Thymus (tissue), 11 donors: ENCODE data around the gene SH3PXD2A. TPM values are rescaled to one million over a fixed set of nuclear protein-coding genes. Genes with fewer than 3 reads are reported as not detected.

ENCODE experiments used
- DNase-seq, 9 donors: peaks; one replicate each; pipeline ENCODE4 v3.0.0-alpha.2; 2013; ENCODE audit warnings: low spot score in 9 of 9, low read depth in 6 of 9, missing footprints in 1 of 9
- H3K27ac ChIP-seq, 2 donors: one replicate each; pipeline ENCODE4 v1.5.1; 2013; ENCODE audit warnings: control low read depth in 1 of 2, low read depth in 1 of 2, low read length in 1 of 2, mild to moderate bottlenecking in 1 of 2, moderate library complexity in 1 of 2
- H3K27me3 ChIP-seq, 2 donors: one replicate each; pipeline ENCODE4 v1.5.1; 2013; ENCODE audit warnings: low read length in 1 of 2; ENCODE audit not compliant: control insufficient read depth in 2 of 2, insufficient read depth in 1 of 2
- H3K36me3 ChIP-seq, 2 donors: one replicate each; pipeline ENCODE4 v1.5.1; 2013; ENCODE audit warnings: low read length in 1 of 2, mild to moderate bottlenecking in 1 of 2, moderate library complexity in 1 of 2; ENCODE audit not compliant: control insufficient read depth in 2 of 2, insufficient read depth in 2 of 2
- H3K4me1 ChIP-seq, 2 donors: one replicate each; pipeline ENCODE4 v1.5.1; 2013; ENCODE audit warnings: low read length in 2 of 2; ENCODE audit not compliant: control insufficient read depth in 2 of 2, insufficient read depth in 2 of 2
- H3K4me3 ChIP-seq, 2 donors: one replicate each; pipeline ENCODE4 v1.5.1; 2013; ENCODE audit warnings: low read length in 2 of 2, control low read depth in 1 of 2, mild to moderate bottlenecking in 1 of 2
- H3K9me3 ChIP-seq, 2 donors: one replicate each; pipeline ENCODE4 v1.5.1; 2013; ENCODE audit warnings: low read length in 1 of 2, mild to moderate bottlenecking in 1 of 2; ENCODE audit not compliant: control insufficient read depth in 2 of 2, insufficient read depth in 1 of 2
- WGBS: extraction: QIAGEN DNeasy Blood & Tissue Kit; methylation state at CpG from one replicate; pipeline ENCODE4 v1.1.7; 2013; 5-methylcytosine and 5-hydroxymethylcytosine counted together
- polyA plus RNA-seq: library from polyadenylated mRNA; stranded (reverse); fragments of 200-250 nt; gene quantifications from one replicate; pipeline ENCODE4 v1.2.3, GENCODE V29; 2013
- total RNA-seq: library from RNA; stranded (reverse); fragments of 120-200 nt; gene quantifications from one replicate; pipeline ENCODE4 v1.2.4, GENCODE V29; 2013
- donor health status: healthy.

Gene SH3PXD2A
- total and polyA plus RNA-seq, 2 donors: 3.8 to 9.5 TPM

- Histone ChIP-seq H3K4me3 (no peak overlapping the region), H3K9me3 (no peaks in the 10 kb centered on the region), H3K36me3 (no peaks in the 10 kb centered on the region), H3K27me3 (peaks cover 0 to 6% of the 10 kb centered on the region in 2 donors), H3K27ac (no peak overlapping the region), H3K4me1 (peaks cover 0 to 23% of the 10 kb centered on the region in 2 donors)
- DNase-seq: peak in 1 of 9 donors; percentile 41
- WGBS: 30% methylated on average over 7 of the region's 7 CpGs
Measured at GRCh38 chr10:103789771-103790201, 65.6 kb downstream of the SH3PXD2A start.

- 90% methylated on average over 6 of the region's 6 CpGs for WGBS
- DNase-seq: no peak
- Histone ChIP-seq H3K4me1 (peaks cover 0 to 21% of the 10 kb centered on the region in 2 donors), H3K27ac (no peak overlapping the region), H3K4me3 (no peak overlapping the region), H3K36me3 (no peaks in the 10 kb centered on the region), H3K9me3 (no peaks in the 10 kb centered on the region), H3K27me3 (peaks cover 0 to 6% of the 10 kb centered on the region in 2 donors)
Measured at GRCh38 chr10:103789161-103789560, 66.2 kb downstream of the SH3PXD2A start.

- no peak overlapping the region for H3K27ac ChIP-seq
- peaks cover 0 to 20% of the 10 kb centered on the region in 2 donors for H3K4me1 ChIP-seq
- H3K9me3 ChIP-seq: no peaks in the 10 kb centered on the region
- WGBS: 94% methylated on average over 3 of the region's 3 CpGs
- DNase-seq: no peak
- H3K36me3 ChIP-seq: no peaks in the 10 kb centered on the region
- peaks cover 0 to 6% of the 10 kb centered on the region in 2 donors for H3K27me3 ChIP-seq
- H3K4me3 ChIP-seq: no peak overlapping the region
Measured at GRCh38 chr10:103787331-103787730, 68.0 kb downstream of the SH3PXD2A start.

- Histone ChIP-seq H3K9me3 (no peaks in the 10 kb centered on the region), H3K36me3 (no peaks in the 10 kb centered on the region), H3K4me3 (no peak overlapping the region), H3K27me3 (peaks cover 0 to 8% of the 10 kb centered on the region in 2 donors), H3K4me1 (peaks cover 0 to 19% of the 10 kb centered on the region in 2 donors), H3K27ac (no peak overlapping the region)
- WGBS: 90% methylated on average over 4 of the region's 4 CpGs
- DNase-seq: no peak
Measured at GRCh38 chr10:103786020-103786419, 69.4 kb downstream of the SH3PXD2A start.

- H3K27ac ChIP-seq: no peak overlapping the region
- H3K27me3 ChIP-seq: peaks cover 0 to 10% of the 10 kb centered on the region in 2 donors
- no peaks in the 10 kb centered on the region for H3K36me3 ChIP-seq
- no peak overlapping the region for H3K4me3 ChIP-seq
- H3K9me3 ChIP-seq: no peaks in the 10 kb centered on the region
- 69% methylated on average over 9 of the region's 9 CpGs for WGBS
- no peak for DNase-seq
- peaks cover 0 to 24% of the 10 kb centered on the region in 2 donors for H3K4me1 ChIP-seq
Measured at GRCh38 chr10:103784723-103785418, 70.5 kb downstream of the SH3PXD2A start.

GRCh38 chr10:103784089-103784488 lies 71.3 kb downstream of the SH3PXD2A start:
- Histone ChIP-seq H3K9me3 (no peaks in the 10 kb centered on the region), H3K27me3 (peaks cover 0 to 14% of the 10 kb centered on the region in 2 donors), H3K4me3 (no peak overlapping the region), H3K36me3 (no peaks in the 10 kb centered on the region), H3K27ac (no peak overlapping the region), H3K4me1 (peaks cover 0 to 25% of the 10 kb centered on the region in 2 donors)
- no peak for DNase-seq
- WGBS: 94% methylated on average over 8 of the region's 8 CpGs

- Histone ChIP-seq H3K4me3 (no peak overlapping the region), H3K27me3 (peaks cover 0 to 15% of the 10 kb centered on the region in 2 donors), H3K36me3 (no peaks in the 10 kb centered on the region), H3K9me3 (no peaks in the 10 kb centered on the region), H3K4me1 (peaks cover 0 to 25% of the 10 kb centered on the region in 2 donors), H3K27ac (no peak overlapping the region)
- 88% methylated on average over 7 of the region's 7 CpGs for WGBS
- DNase-seq: no peak
Measured at GRCh38 chr10:103783681-103784080, 71.7 kb downstream of the SH3PXD2A start.

- Histone ChIP-seq H3K27me3 (peaks cover 0 to 15% of the 10 kb centered on the region in 2 donors), H3K36me3 (no peaks in the 10 kb centered on the region), H3K9me3 (no peaks in the 10 kb centered on the region), H3K4me3 (no peak overlapping the region), H3K4me1 (peaks cover 0 to 22% of the 10 kb centered on the region in 2 donors), H3K27ac (peak overlapping the region in 1 of 2 donors; percentile 17)
- 88% methylated on average over 6 of the region's 6 CpGs for WGBS
- DNase-seq: no peak
Measured at GRCh38 chr10:103781329-103782061, 73.9 kb downstream of the SH3PXD2A start.
